Raji (cell line): ENCODE results near the gene SLC2A6.
A peak's percentile ranks its signal among the peaks of the same experiment; 100 is the strongest.

Source experiments
- POLR2A ChIP-seq: IDR thresholded peaks from 2 replicates; pipeline ENCODE4 v1.6.1; 2011; ENCODE audit warnings: low read depth, low read length, control low read depth; ENCODE audit not compliant: insufficient read depth

SLC2A6 gene

DNA sequence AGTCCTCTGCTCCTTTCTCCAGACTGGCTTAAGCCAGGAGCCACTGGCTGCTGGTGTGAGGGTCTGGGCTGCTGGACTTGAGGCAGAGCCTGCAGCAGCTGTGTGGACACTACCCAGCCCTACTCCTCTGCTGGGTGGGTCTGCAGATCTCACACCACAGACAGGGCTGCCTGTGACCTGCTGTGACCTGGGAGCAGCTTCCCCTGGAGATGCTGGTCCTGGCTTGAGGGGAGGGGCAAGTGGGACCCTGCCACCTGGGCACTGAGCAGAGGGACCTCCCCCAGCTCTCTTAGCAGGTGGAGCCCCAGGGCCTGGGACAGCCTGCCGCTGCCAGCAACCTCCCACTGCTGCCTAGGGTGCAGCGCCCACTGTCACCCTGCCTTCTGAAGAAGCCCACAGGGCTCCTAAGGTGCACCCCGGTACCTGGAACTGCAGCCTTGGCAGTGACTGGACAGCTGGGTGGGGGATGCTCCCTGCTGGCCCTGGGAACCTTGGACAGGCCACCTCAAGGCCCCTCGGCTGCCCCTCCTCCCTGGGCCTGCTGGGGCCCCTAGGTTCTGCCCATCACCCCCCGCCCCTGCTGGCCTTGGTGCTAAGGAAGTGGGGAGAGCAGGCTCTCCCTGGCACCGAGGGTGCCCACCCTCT, 10.0 kb downstream of the SLC2A6 start:
- TF ChIP-seq POLR2A = peak; percentile 18; the same call in 1 of the 2 replicates

DNA sequence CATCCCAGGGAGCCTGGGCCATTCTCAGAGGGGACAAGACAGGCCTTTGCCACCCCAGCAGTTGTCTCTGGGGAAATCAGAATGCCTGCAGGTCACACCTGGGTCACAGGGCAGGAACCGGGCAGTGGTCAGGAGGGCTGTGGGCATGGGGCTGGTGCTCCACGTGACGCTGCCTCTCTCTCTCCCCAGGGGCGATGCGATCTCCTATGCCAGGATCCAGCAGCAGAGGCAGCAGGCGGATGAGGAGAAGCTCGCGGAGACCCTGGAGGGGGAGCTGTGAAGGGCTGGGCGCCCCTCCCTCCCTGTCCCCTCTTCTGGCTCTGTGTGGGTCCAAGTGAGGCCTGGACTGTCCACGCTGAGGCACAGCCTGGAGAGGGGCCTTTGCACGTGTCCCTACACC, 10.5 kb downstream of the SLC2A6 start:
- TF ChIP-seq POLR2A = no peak; the same call in 1 of the 2 replicates

DNA sequence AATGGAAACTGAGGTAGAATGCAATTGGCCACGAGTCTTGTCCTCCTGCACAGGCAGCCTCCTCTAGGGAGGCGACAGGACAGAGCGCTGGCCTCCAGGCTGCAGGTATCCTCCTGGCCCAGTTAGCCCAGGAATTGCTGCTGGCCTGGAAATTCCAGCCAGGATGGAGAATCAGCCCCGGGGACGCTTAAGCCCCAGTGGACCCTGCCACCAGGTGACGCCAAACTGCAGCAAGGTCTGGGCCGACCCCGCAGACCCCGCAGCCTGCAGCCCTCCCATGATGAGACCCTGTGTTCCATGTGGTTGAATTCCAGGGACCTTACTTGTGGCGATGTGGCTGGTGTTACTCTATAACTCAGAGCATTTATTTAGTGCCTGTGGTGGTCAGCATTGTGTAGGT, 11.8 kb downstream of the SLC2A6 start:
- no peak for TF ChIP-seq POLR2A

DNA sequence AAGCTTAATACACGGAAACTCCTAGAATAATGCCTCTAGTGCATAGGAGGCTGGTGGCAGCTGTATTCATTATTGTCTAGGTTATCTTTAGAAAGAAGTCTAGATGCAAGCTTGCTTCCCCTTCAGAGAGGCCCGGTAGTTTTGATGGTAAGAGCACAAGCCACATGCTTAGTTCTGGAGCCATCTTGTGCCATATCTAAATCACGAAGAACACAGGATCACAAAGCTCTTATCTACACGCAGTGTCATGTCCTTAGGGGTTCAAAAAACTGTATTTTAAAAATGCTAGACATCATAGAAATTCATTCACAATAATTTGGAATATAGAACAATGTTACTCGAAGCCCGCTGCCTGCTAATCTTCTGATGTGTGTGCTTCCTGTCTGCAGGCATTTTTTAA, 12.9 kb downstream of the SLC2A6 start:
- TF ChIP-seq POLR2A = no peak

DNA sequence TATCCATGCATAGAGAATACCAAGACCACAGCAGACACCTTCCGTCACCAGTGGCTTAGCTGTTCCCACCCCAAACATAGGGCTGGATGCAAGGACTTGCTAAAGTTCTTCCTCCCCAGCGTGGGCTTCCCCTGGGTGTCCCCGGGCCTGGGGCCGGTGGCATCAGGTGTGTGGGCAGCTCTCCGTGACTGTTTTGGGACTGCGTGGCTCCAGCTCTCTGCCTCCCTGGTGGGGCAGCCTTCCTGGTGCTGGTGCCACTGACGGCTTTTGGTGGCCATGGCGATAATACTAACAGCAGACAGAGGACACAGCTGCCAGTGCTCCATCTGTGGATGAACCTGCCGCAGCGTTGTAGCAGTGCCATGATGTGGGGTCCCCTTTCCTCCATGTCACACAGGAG, 14.3 kb downstream of the SLC2A6 start:
- no peak for TF ChIP-seq POLR2A

DNA sequence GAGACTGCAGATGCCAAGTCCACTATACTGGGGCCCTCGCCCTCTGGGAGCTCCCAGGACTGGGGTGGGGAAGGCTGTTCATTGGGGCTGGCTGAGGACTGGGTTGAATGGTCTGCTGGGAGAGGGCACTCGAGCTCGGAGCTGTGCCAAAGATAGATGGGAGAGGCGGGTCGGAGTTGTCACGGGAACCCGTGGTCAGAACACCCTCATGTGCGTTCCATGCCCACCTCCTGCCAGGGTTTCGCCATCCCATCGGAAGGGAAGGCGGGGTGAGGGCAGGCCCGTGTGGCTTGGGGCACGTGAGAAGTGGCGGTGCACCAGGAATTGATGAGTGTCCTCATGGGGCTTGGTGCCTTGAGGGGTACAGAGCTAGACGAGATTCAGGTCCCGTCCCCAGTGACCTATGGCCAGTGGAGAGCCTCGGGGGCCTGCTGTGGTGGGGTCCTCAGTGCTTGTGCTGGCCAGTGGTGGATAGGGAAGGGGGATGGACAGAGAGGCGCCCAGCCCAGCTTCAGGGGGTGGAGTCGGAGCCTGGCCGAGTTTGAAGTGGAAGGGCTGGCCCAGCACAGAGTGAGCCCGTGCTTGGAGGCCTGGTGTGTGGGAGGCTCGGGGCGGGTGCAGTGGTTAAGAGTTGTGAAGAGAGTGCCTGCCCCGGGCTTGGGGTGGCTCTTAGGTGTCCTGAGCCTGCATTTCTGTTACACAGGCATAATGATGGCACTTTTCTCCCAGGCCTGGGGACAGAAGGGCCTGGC, 14.9 kb downstream of the SLC2A6 start:
- TF ChIP-seq POLR2A = no peak

DNA sequence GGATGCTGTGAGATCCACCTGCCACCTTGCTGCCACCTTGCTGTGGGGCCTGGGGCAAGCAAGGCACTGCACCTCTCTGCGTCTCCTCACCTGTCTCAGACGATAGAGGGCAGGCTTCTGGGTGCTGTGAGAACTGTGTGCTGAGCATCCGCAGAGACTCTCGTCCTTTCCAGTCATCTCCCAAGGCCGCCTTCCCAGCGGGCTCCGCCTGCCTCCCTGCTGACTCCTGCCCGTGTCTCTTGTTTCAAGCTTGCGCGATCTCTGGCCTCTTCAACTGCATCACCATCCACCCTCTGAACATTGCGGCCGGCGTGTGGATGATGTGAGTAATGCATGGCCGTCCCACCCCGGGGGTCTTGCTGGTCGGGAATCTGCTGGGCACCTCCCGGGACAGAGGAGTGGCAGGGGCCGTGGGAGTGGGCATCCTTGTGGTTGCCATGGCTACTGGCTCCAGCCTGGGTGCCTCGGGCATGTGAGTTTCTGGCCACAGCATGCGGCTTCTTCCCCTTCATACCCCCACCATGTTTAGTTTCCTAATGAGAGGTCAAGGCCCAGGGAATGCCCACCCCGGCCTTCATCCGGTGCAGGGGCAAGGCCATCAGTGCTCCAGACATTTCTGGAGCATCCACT, 15.6 kb downstream of the SLC2A6 start:
- no peak for TF ChIP-seq POLR2A

DNA sequence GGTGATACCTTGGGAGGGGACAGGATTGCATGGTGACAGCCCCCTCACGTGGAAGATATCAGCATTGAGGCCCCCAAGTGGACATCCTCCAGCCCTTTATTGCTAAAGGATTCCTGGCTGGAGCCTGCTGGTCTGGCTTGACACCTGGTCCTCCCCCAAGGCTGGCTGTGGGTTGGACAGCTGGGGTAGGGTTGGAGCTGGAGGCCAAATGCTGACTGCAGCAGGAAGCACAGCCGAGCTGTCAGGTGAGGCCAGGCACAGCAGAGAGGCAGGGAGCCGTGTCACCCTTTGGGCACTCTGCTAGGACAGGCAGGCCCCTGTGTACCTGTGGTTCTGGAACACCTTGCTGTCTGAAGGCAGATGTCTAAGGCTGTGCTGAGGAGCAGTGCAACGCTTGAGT, 16.9 kb downstream of the SLC2A6 start:
- TF ChIP-seq POLR2A = no peak

DNA sequence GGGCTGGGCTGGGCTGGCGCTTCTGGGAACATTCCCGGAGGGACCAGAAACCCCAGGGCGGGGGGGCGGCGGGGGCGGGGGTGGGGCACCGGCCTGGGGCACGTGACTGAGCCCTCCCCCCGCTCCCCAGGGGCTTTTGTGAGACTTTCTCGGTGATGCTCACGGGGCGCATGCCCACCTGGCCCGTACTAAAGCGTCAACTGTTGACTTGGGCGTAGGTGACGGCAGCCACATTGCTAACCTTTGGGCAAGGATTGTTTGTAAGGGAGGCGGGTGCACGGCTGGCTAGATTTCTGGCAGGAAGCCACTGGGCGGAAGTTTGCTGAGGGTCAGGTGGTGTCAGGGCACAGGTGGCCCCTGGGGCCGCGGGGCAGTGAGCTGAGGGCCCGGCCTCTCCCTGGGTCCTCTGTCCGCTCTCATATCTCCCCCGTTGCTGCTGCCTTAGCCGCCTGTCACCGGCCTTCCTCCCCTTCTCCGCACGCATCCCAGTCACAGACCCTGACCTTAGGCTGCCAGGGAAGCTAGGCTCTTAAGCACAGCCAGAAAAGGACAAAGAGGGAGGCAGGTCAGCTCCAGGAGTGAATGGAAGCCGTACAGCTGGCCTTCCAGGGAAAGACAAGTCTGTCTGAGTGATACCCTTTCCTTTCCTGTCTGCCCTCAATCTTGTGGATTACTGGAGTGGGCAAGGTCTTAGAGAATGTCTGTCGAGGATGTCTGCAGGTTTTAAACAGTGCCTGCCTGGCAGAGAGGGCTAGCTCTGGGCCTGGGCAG, 18.3 kb downstream of the SLC2A6 start:
- TF ChIP-seq POLR2A = no peak

DNA sequence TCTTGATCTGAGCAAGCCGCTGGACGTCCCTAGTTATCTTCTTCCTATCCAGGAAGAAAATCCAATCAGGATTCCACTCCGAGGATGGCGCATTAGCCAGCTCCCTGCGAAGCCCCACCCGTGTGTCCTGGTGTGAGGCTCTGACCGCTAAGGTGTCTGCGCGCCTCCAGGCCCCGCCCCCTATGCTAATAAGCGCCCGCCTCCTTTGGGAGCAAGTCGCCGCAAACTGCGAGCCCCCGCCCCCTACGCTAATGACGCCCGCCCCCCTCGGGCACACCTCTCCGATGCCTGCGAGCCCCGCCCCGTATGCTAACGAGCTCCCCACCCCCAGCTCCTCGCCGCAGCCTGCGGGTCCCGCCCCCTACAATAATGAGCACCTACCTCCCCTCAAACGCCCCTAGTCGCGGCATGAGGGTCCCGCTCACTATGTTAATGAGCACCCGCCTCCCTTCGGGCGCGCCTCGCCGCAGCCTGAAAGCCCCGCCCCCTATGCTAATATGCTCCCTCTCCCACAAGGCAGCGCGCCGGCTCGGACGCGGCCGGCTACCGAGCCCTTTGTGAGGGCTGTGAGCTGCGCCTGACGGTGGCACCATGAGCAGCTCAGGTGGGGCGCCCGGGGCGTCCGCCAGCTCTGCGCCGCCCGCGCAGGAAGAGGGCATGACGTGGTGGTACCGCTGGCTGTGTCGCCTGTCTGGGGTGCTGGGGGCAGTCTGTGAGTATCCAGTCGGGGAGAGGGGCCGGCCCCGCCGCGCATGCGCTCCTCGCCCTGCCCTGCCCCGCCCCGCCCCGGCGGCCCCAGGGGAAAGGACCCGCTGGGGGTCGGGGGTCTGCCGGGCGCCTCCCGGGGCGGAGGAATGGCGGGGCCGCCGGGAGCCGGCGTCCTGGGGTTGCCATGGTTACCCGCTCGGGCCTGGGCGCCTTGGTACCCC, 19.2 kb downstream of the SLC2A6 start, which contains the start of gene CACFD1:
Gene CACFD1 (plus strand): TSS at position 503 of the 929 bp plus-strand sequence. CDS start 89 bp downstream, at position 592.
- peak; percentile 38 for TF ChIP-seq POLR2A

DNA sequence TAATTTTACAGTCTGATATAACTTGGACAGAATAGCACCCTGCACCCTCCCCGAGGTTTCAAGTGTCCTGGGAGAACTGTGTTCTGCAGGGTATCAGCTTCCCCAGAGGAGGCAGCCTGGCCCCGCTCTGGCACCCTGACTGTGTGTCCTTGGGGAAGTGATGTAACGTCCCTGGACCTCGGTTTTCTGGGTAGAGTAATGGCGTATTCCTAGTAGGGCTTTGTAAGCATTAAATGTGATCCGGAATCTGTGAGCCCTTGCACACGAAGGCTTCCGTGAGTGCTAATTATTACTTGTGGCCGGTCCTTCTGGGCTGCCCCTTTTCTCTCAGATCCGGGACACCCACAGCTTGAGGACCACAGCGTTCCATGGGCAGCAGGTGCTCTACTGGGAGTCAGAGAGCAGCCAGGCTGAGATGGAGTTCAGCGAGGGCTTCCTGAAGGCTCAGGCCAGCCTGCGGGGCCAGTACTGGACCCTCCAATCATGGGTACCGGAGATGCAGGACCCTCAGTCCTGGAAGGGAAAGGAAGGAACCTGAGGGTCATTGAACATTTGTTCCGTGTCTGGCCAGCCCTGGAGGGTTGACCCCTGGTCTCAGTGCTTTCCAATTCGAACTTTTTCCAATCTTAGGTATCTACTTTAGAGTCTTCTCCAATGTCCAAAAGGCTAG, 20.1 kb downstream of the SLC2A6 start:
- no peak for TF ChIP-seq POLR2A

DNA sequence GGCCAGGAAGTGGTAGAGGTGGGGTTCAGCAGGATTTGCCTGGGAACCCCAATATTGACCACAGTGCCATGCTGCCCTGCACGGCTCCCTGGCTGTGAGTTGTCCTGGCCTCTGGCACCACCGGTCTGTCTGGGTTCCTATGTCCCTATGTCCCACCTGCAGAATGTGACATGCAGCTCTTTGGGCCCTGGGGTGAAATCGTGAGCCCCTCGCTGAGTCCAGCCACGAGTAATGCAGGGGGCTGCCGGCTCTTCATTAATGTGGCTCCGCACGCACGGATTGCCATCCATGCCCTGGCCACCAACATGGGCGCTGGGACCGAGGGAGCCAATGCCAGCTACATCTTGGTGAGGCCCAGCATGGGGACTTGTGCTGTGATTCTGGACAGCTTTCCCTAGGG, 21.2 kb downstream of the SLC2A6 start:
- no peak for TF ChIP-seq POLR2A

DNA sequence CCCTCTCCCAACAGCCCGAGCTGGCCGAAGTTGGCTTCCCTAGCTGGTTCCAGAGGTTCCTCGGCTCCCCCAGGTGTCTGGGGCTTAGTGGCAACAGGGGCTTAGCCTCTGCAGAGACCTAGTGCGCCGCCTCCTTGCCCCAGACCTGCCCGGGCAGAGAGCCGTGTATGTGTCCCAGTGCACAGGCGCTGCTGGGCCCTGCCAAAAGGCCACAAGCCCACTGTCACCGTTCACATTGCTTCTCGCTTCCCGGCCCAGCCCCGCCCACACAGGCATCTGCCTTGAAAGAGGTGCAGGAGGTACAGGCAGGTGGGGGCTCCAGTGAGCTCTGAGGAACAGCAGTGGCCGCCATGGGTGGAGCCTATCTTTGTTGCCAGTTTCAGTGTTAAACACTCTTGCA, 21.7 kb downstream of the SLC2A6 start:
- TF ChIP-seq POLR2A = no peak

DNA sequence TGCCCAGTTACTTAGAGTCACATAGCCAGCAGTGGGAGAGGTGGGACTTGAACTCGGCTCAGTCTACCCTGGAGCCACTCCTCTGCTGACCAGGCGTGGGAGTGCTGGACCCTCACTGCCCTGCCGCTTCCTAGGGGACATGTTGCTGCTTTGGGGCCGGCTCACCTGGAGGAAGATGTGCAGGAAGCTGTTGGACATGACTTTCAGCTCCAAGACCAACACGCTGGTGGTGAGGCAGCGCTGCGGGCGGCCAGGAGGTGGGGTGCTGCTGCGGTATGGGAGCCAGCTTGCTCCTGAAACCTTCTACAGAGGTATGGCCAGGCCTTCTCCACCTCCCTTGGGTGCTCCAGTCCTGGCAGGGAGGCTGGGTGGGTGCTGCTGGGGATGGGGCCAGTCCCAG, 22.5 kb downstream of the SLC2A6 start:
- TF ChIP-seq POLR2A = no peak

DNA sequence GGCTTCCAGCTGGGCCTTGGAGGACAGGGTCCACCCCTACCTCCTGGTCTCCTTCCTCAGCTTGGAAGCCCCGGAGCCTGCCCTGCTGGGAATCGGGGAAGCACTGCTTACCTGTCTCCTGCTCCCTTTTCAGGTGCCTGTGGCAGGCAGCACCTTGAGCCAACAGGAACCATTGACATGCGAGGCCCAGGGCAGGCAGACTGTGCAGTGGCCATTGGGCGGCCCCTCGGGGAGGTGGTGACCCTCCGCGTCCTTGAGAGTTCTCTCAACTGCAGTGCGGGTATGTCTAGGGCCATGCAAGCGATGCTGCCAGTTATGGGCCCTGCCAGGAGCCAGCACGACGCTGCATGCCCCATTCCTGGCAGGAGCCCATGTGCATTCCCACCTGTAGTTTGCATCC, 23.0 kb downstream of the SLC2A6 start:
- TF ChIP-seq POLR2A = no peak
